Measurements from ENCODE around the gene TAX1BP1. TPM values are rescaled to one million over a fixed set of nuclear protein-coding genes. Genes with fewer than 3 reads are reported as not detected.
"Not testable (repeated sequence)": the region's sequence is repeated elsewhere in the genome, so short reads cannot be mapped to it uniquely, and the experiment has no call there.

Gene TAX1BP1
- total RNA-seq, 1 experiment from 2014 or later = 53.6 TPM

GRCh38 chr7:27842094-27842692 lies 102.2 kb downstream of the TAX1BP1 start:
- DNase-seq (ENCODE audit: low read depth) = no peak

- no peak for DNase-seq (ENCODE audit: low read depth)
These were observed 102.9 kb downstream of the TAX1BP1 start for GRCh38 chr7:27842851-27843250.

DNA sequence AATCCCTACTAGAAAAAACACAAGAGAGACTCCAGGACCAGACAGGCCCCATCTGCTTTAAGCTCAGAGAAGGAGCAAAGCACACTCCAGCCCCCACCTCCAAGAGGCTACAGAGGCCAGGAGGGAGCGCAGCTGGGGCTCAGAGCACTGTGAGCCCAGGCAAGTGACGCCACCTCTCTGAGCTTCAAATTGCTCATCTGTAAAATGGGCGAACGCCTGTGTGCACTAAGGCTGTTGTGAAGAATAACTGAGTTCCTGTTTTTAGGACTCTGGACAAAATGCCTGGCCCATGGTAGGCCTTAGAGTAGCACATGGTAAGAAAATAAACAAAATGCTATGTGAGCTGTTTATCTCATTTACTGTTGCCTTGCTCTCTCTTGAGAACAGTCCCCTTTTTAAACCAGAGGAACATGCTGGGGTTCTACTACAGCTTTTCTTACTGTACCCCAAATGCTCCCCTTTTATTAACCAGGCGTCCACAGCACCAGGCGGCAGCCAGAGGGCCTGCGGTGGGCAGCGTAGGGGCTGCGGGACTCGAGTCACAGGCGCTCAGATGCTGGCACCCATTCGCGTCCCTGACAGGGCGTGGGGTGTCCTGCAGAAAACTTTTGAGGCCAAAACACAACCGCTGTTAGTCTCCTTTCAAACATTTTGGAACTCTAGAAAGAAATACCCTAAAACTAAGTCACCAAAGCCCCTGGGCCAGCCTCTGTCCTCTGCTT lies 103.8 kb downstream of the TAX1BP1 start:
- DNase-seq (ENCODE audit: low read depth) = no peak

GRCh38 chr7:27846388-27846787 lies 106.4 kb downstream of the TAX1BP1 start:
- peak; percentile 11 for DNase-seq (ENCODE audit: low read depth)

GRCh38 chr7:27850531-27850930 lies 110.6 kb downstream of the TAX1BP1 start:
- DNase-seq (ENCODE audit: low read depth) = no peak

GRCh38 chr7:27856703-27857485 lies 116.9 kb downstream of the TAX1BP1 start:
- DNase-seq (ENCODE audit: low read depth) = not testable (repeated sequence)

- DNase-seq (ENCODE audit: low read depth) = no peak
These were observed 120.8 kb downstream of the TAX1BP1 start for GRCh38 chr7:27860800-27861199.

DNA sequence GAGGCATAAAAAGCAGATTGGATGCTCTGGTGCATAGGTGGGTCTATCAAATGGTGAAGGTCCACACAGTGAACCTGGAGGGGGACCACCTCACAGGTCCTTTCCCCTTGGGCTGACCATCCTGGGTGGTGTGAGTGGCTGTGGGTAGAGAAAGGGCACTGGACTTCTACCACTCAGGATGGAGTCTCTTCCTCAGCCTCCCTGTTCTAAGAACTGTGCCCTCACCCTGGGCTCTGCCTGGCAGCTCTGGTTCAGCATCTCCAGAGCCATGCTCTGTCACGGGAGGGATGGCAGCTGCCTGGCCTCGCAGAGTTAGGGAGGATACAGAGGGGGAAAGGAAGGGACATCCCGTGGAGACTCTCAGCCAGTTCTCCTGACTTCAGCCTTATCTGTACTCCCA lies 121.8 kb downstream of the TAX1BP1 start:
- no peak for DNase-seq (ENCODE audit: low read depth)

DNA sequence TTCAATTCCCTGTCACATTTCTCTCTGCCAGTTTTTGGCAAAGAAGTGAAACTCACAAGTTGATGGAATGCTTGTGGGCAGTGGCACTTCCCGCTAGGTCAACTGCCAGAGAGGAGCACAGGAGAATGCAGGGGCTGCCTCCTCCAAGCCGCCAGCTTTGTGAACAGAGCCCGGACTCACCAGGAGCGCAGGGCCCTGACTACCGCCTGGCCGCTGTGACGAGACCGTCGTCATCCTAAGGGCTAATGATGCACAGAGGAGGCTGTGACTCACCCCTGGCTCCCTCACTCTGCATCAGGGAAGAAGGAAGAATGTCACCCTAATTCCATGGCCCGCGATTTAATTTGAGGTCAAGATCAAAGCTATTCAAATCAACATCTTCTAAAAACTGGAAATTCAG lies 123.9 kb downstream of the TAX1BP1 start:
- peak; percentile 90 for DNase-seq (ENCODE audit: low read depth)

- DNase-seq (ENCODE audit: low read depth) = no peak
These were observed 126.3 kb downstream of the TAX1BP1 start for GRCh38 chr7:27866256-27866655.

- no peak for DNase-seq (ENCODE audit: low read depth)
These were observed 127.1 kb downstream of the TAX1BP1 start for GRCh38 chr7:27866828-27867672.

DNA sequence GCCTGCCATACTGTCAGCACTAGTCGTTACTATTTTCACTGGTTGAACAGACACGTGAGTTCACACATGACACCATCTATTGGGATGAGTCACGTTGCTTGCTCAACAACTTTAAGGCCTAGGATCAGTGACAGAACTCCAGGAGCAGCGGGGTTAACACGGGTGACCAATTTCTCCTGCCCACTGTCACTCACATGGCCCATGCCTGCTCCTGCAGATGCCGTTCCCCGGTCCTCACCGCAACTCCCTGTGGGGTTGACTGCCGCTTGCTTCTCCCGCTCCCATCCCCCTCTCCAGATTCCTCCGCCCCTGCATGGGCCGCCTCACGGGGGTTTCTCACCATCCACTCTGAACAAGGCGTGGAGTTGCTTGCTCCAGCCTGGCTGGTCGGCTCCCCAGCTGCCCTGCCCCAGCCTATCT lies 128.2 kb downstream of the TAX1BP1 start:
- DNase-seq (ENCODE audit: low read depth) = peak; percentile 52

GRCh38 chr7:27869056-27869455 lies 129.1 kb downstream of the TAX1BP1 start:
- DNase-seq (ENCODE audit: low read depth) = no peak

- no peak for DNase-seq (ENCODE audit: low read depth)
These were observed 130.6 kb downstream of the TAX1BP1 start for GRCh38 chr7:27870595-27870994.

- no peak for DNase-seq (ENCODE audit: low read depth)
These were observed 131.1 kb downstream of the TAX1BP1 start for GRCh38 chr7:27871086-27871485.

DNA sequence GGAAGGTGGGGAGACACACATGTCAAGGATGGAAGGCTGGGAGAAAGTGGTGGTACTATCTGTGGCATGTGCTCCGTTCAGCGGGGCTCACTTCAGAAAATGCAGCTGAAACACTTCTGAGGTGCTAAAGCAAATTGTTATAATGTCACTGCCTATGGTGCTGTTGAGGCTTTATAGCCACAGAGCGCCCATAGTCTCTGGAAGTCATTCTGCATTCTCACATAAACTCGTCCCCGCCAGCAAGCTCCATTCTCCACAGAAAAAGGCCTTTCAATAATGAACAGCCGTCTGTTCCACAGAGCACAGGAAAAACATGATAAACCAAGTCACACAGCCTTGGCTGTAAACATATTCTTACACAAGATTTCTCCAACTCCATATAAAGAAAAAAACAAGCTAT lies 131.9 kb downstream of the TAX1BP1 start:
- DNase-seq (ENCODE audit: low read depth) = no peak

DNA sequence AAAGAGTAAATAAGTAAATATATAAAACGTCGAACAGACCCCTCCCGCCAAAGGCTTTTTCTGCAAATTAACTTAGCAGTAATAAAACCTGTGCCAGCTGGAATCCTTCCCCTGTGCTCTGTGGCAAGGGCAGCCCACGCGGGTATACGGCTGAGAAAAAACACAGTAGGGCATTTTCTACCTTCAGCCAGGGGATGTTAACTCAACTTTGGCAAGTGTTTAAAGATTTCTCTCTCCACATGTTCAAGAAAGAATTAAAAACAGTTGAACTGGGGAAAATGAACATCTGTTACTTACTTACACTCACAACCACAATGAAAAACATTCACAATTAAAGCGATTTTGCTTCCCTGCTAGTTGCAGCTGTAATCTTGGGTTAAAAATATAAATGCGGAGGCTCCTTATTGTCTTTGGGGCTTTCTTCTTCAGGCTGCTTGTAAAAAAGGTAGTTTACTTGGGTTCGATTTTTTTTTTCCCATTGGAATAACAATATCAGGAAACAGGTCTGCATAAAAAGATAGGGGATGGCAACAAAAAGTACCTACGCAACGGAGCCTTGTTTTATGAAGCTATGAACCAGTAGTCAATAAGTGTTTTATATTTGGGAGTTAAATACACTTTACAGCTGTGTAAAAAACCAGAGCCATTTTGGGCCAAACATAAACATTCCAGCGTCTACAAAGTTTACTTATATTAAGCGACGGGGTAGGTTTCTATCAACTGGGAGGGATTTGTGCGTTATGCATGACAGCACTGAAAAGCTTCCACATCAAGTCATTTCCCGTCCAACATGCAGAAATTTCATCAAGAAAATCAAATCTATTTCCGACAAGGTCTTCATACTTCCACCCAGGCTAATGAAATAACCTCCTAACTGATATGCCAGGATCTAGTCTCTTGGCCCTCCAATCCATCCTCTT lies 132.7 kb downstream of the TAX1BP1 start:
- DNase-seq (ENCODE audit: low read depth) = no peak

DNA sequence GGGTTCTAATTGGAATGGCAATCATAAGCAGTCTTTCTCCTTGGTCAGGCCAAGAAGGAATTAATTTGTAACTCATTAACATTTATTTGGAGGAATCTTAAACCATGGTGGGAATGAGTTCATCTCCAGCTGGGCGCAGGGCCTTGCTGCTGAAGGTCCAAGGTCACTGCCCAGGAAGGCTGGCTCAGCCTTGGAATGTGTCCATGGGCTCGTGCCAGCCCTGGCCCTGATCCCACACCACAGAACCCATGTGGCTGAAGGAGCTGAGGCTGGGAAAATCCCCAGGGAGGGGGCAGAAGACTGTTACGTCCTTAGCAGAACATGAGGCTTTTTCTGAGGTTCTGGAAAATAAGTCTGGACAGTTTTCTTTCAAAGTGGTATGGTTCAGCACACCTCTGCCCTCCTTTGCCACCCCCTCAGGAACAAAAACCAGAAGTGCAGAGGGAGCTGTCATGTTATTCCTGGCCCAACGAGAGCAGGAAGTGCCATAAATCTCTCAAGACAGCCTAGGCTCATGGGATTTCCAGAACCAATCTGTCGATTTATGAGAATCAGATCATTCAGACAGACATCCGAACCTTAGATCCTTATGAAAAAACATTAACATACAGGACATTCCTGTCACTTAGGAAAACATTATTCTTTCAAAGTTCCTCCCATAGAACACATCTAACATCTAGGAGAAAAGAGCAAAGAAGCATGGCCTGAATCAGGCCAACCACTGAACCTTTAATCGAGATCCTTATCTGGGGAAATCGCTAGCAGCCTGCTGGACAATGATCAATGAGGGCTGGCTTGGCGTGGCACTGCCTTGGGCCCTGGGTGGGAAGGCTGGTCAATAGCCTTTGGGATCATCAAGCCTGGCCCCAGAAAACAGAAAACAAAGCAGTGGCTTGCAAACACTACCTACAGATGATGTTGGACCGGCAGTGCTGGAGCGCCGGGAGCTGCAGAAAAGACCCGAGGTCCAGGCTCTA lies 134.3 kb downstream of the TAX1BP1 start:
- peak; percentile 81 for DNase-seq (ENCODE audit: low read depth)

DNA sequence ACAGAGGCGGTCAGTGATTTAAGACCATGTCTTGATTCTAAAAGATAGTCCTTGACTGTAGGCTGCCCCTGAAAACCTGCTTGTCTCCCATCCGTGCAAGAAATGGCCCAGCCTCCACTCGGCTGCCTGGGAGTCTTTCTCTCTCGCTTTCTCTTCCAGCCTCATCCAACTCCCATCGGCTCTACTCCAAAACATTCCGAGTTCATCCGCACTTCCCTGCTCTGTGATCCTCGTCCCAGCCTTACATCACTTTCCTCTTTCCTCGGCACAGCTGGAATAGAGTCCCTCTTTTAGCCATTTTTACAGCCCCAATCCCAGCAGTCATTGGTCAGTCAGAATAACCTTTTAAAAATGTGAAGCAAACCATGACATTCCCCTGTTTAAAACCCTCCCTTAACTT lies 135.1 kb downstream of the TAX1BP1 start:
- no peak for DNase-seq (ENCODE audit: low read depth)

Data from HT1080 (cell line).